Measurements from ENCODE around the gene EFNB1. TPM values are rescaled to one million over a fixed set of nuclear protein-coding genes. Genes with fewer than 3 reads are reported as not detected.
"Not testable (repeated sequence)": the region's sequence is repeated elsewhere in the genome, so short reads cannot be mapped to it uniquely, and the experiment has no call there.

EFNB1 gene
- total and polyA plus RNA-seq, 2 of the 4 experiments (the other 2 are of a cell fraction), result 17.9 to 26.8 TPM

- CTCF ChIA-PET; POLR2A ChIA-PET (ENCODE audit: unreplicated experiment); H2BK20ac ChIP-seq (ENCODE audit: low read depth, low read length); H3K27ac ChIP-seq (ENCODE audit: insufficient read depth, low read length); H3K4me1 ChIP-seq (ENCODE audit: control insufficient read depth, insufficient read depth, low read length); H3K4me2 ChIP-seq (ENCODE audit: low read depth, low read length); H4K20me1 ChIP-seq (ENCODE audit: insufficient read depth, low read length); DNase-seq; H3K79me1 ChIP-seq (ENCODE audit: low read depth in 1 of 2, low read length in 2 of 2); H2BK15ac ChIP-seq (ENCODE audit: low read depth, low read length); H3K9me1 ChIP-seq (ENCODE audit: insufficient read depth, low read length); dilution Hi-C loops (cut with HindIII; ENCODE audit: low sequenced_read_pairs, unreplicated experiment); H3K36me3 ChIP-seq (ENCODE audit: control insufficient read depth, insufficient read depth, low read length); H3K18ac ChIP-seq (ENCODE audit: low read depth, low read length); H3K56ac ChIP-seq (ENCODE audit: extremely low read depth, insufficient read depth, low read length); ATAC-seq (ENCODE audit: low read depth); H4K5ac ChIP-seq (ENCODE audit: low read depth, low read length); H4K91ac ChIP-seq (ENCODE audit: insufficient read depth, low read depth, low read length); H2AK5ac ChIP-seq (ENCODE audit: low read depth, low read length); H3K4me3 ChIP-seq (ENCODE audit: insufficient read depth, low read depth, low read length); H4K8ac ChIP-seq (ENCODE audit: low read depth in 2 of 2, low read length in 2 of 2); H3K9ac ChIP-seq (ENCODE audit: low read depth, low read length); intact Hi-C loops (cut with micrococcal nuclease); H3K14ac ChIP-seq (replicated peaks; ENCODE audit: low read depth, low read length); H2AK9ac ChIP-seq (replicated peaks; ENCODE audit: low read depth, low read length, poor library complexity); H2BK120ac ChIP-seq (ENCODE audit: low read depth, low read length); in situ Hi-C loops (cut with MboI; ENCODE audit: low sequenced_read_pairs); H2BK5ac ChIP-seq (ENCODE audit: low read depth, low read length, poor library complexity, severe bottlenecking); H3K23ac ChIP-seq (ENCODE audit: low read depth, low read length); BruUV-seq (replicated peaks); H3K4ac ChIP-seq (ENCODE audit: low read depth, low read length); H2AFZ ChIP-seq (replicated peaks; ENCODE audit: low read length, poor library complexity): not testable (repeated sequence)
- Histone ChIP-seq H3K27me3 (ENCODE audit: control insufficient read depth, insufficient read depth, low read length) (peaks cover 34% of the 10 kb centered on the region), H3K9me3 (ENCODE audit: control insufficient read depth, insufficient read depth, low read length) (peaks cover 12% of the 10 kb centered on the region)
Measured at GRCh38 chrX:68798400-68798799, 30.4 kb upstream of the EFNB1 start.
